SK-N-SH (cell line): Measurements from ENCODE around the gene ZMIZ1. TPM values are rescaled to one million over a fixed set of nuclear protein-coding genes. Genes with fewer than 3 reads are reported as not detected.

Source experiments
- CTCF ChIA-PET: fragments of 300-600, 350-600 bp; formaldehyde crosslinking; extraction: SDS; loops from one replicate; lab custom pipeline; 2021; lab: Yijun Ruan, JAX
- POLR2A ChIA-PET: fragments of 350-600 bp; sonication (Branson Sonifier 250); formaldehyde crosslinking; extraction: SDS; loops from one replicate; lab custom pipeline; 2020; ENCODE audit warnings: antibody characterized with exemption, inconsistent platforms; lab: Yijun Ruan, JAX
- DNase-seq: peaks from one replicate; pipeline ENCODE4 v3.0.0; 2012
- H2AFZ ChIP-seq: fragments of 200-600 bp; sonication (generic); 2 replicates; pipeline ENCODE4 v1.8.1; 2016; ENCODE audit warnings: antibody characterized with exemption, mild to moderate bottlenecking, low read depth
- H3F3A ChIP-seq: fragments of 200-600 bp; sonication (generic); replicated peaks from 2 replicates; pipeline ENCODE3; 2016; ENCODE audit warnings: antibody characterized with exemption, mild to moderate bottlenecking; ENCODE audit not compliant: insufficient read depth
- H3K27ac ChIP-seq, 2 experiments: fragments of 200-500 bp in 1 of 2; fragments of 200-600 bp in 1 of 2; sonication (Bioruptor generic) in 1 of 2; sonication (generic), shearing (Covaris generic) in 1 of 2; 2 replicates each; pipeline versions ENCODE4 v1.5.1 to v1.6.1; 2014 to 2016; ENCODE audit warnings: low read depth in 2 of 2, inconsistent platforms in 1 of 2, low read length in 1 of 2, mild to moderate bottlenecking in 1 of 2, mixed read lengths in 1 of 2
- H3K27me3 ChIP-seq: fragments of 200-600 bp; sonication (generic), shearing (Covaris generic); 2 replicates; pipeline ENCODE4 v1.6.1; 2016; ENCODE audit warnings: mixed run types; ENCODE audit not compliant: insufficient read depth
- H3K36me3 ChIP-seq, 2 experiments: fragments of 200-500 bp in 1 of 2; fragments of 200-600 bp in 1 of 2; sonication (Bioruptor generic) in 1 of 2; sonication (generic) in 1 of 2; replicated peaks in 1 of 2; 2 replicates each; pipeline versions ENCODE3 to v1.5.1; 2014 to 2016; ENCODE audit warnings: low read length in 1 of 2, mild to moderate bottlenecking in 1 of 2; ENCODE audit not compliant: insufficient read depth in 2 of 2, control insufficient read depth in 1 of 2
- H3K4me1 ChIP-seq, 2 experiments: fragments of 200-500 bp in 1 of 2; fragments of 200-600 bp in 1 of 2; sonication (Bioruptor generic) in 1 of 2; sonication (generic), shearing (Covaris generic) in 1 of 2; 2 replicates each; pipeline versions ENCODE4 v1.5.1 to v1.6.1; 2014 to 2016; ENCODE audit warnings: low read depth in 1 of 2, low read length in 1 of 2, mixed run types in 1 of 2; ENCODE audit not compliant: insufficient read depth in 2 of 2, control insufficient read depth in 1 of 2
- H3K4me2 ChIP-seq: fragments of 200-600 bp; sonication (generic), shearing (Covaris generic); 2 replicates; pipeline ENCODE4 v1.6.1; 2017; ENCODE audit warnings: mixed run types
- H3K4me3 ChIP-seq, 2 experiments: fragments of 200-500 bp in 1 of 2; fragments of 200-600 bp in 1 of 2; sonication (Bioruptor generic) in 1 of 2; sonication (generic), shearing (Covaris generic) in 1 of 2; 2 replicates each; pipeline versions ENCODE4 v1.5.1 to v1.8.1; 2014 to 2016; ENCODE audit warnings: low read depth in 2 of 2, inconsistent platforms in 1 of 2, low read length in 1 of 2, mild to moderate bottlenecking in 1 of 2, mixed read lengths in 1 of 2, moderate library complexity in 1 of 2
- H3K79me2 ChIP-seq: fragments of 200-600 bp; sonication (generic); 2 replicates; pipeline ENCODE4 v1.8.1; 2017; ENCODE audit warnings: mild to moderate bottlenecking; ENCODE audit not compliant: insufficient read depth
- H3K9ac ChIP-seq: fragments of 200-600 bp; sonication (generic); 2 replicates; pipeline ENCODE4 v1.6.1; 2017; ENCODE audit warnings: mixed run types
- H3K9me2 ChIP-seq: fragments of 200-600 bp; sonication (generic); 2 replicates; pipeline ENCODE4 v1.6.1; 2017; ENCODE audit warnings: mixed run types
- H3K9me3 ChIP-seq: fragments of 200-600 bp; sonication (generic); 2 replicates; pipeline ENCODE4 v1.6.1; 2017; ENCODE audit warnings: mixed run types, mild to moderate bottlenecking, moderate library complexity
- H4K20me1 ChIP-seq: fragments of 200-600 bp; sonication (generic); 2 replicates; pipeline ENCODE4 v1.6.1; 2017; ENCODE audit warnings: mild to moderate bottlenecking, mixed run types; ENCODE audit not compliant: insufficient read depth
- CHD2 ChIP-seq: fragments of 150-350 bp; IDR thresholded peaks from 2 replicates; pipeline ENCODE4 v1.6.1; 2018; ENCODE audit warnings: low read length; ENCODE audit not compliant: partially characterized antibody
- ELF1 ChIP-seq: IDR thresholded peaks from 2 replicates; pipeline ENCODE4 v1.4.0; 2012
- EP300 ChIP-seq, 2 experiments: IDR thresholded peaks; 2 replicates each; pipeline versions ENCODE4 v1.4.0 to v1.6.1; 2012; ENCODE audit warnings: borderline replicate concordance in 1 of 2, low read depth in 1 of 2, low read length in 1 of 2
- FOSL2 ChIP-seq: IDR thresholded peaks from 2 replicates; pipeline ENCODE4 v1.4.0; 2012; ENCODE audit warnings: low read depth, mild to moderate bottlenecking, moderate library complexity, borderline replicate concordance
- FOXJ3 ChIP-seq: sonication (generic); formaldehyde crosslinking; IDR thresholded peaks from 2 replicates; pipeline ENCODE4 v1.5.1; 2020; ENCODE audit warnings: mild to moderate bottlenecking, missing genetic modification reagents
- FOXM1 ChIP-seq: IDR thresholded peaks from 2 replicates; pipeline ENCODE4 v1.4.0; 2012; ENCODE audit warnings: low read depth, mild to moderate bottlenecking
- MEF2A ChIP-seq: IDR thresholded peaks from 2 replicates; pipeline ENCODE4 v1.4.0; 2012; ENCODE audit warnings: low read depth, borderline replicate concordance
- MXI1 ChIP-seq: IDR thresholded peaks from 2 replicates; pipeline ENCODE4 v1.6.1; 2012; ENCODE audit warnings: mild to moderate bottlenecking, low read depth, low read length, improper control_type of control experiment
- NRF1 ChIP-seq: IDR thresholded peaks from 2 replicates; pipeline ENCODE4 v1.6.1; 2012; ENCODE audit warnings: low read depth, mild to moderate bottlenecking, low read length
- RAD21 ChIP-seq: IDR thresholded peaks from 2 replicates; pipeline ENCODE4 v1.6.1; 2012; ENCODE audit warnings: mild to moderate bottlenecking, low read length
- RCOR1 ChIP-seq: fragments of 150-350 bp; IDR thresholded peaks from 2 replicates; pipeline ENCODE4 v1.6.1; 2017; ENCODE audit warnings: antibody characterized with exemption, low read length
- WGBS: methylation state at CpG from one replicate; pipeline ENCODE4 v1.1.6; 2017; ENCODE audit warnings: low lambda C conversion rate; 5-methylcytosine and 5-hydroxymethylcytosine counted together
- polyA plus RNA-seq, 3 experiments: library from polyadenylated mRNA; depleted of rRNA; stranded (reverse); fragments of >200 nt; gene quantifications; 2 replicates each; pipeline ENCODE4 v1.2.3, GENCODE V29; 2012
- TF ChIP-seq, protein P1 (sequence below): IDR thresholded peaks from 2 replicates; pipeline ENCODE4 v1.6.1; 2012; ENCODE audit warnings: mild to moderate bottlenecking, low read depth, low read length, moderate library complexity

The ZMIZ1 gene
- polyA plus RNA-seq, 1 of the 3 experiments (the other 2 are of a cell fraction) = 23.5 TPM

DNA sequence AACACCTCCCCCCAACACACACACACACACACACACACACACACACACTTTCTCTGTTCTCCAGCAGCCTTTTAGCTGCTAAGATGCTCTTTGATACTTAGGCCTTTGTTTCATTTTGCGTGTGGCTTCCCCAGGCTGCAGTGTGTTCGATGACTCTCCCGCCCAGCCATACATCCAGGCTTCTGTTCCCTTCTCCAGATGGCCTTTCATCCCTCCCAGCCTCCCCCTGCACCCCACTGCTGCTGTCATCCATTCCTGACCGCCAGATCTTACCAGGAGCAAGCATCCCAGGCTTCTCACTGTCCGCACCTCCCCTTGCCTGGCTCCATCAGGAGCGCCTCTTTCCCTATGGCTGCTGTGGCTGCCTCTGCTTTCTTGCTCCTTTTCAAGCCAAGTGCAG lies 200.7 kb downstream of the ZMIZ1 start (continued):
- TF ChIP-seq FOXJ3 (CRISPR knock-in tag) (no peak), MEF2A (no peak), NRF1 (no peak), ELF1 (no peak), FOXM1 (no peak)
- TF ChIP-seq, protein P1, sequence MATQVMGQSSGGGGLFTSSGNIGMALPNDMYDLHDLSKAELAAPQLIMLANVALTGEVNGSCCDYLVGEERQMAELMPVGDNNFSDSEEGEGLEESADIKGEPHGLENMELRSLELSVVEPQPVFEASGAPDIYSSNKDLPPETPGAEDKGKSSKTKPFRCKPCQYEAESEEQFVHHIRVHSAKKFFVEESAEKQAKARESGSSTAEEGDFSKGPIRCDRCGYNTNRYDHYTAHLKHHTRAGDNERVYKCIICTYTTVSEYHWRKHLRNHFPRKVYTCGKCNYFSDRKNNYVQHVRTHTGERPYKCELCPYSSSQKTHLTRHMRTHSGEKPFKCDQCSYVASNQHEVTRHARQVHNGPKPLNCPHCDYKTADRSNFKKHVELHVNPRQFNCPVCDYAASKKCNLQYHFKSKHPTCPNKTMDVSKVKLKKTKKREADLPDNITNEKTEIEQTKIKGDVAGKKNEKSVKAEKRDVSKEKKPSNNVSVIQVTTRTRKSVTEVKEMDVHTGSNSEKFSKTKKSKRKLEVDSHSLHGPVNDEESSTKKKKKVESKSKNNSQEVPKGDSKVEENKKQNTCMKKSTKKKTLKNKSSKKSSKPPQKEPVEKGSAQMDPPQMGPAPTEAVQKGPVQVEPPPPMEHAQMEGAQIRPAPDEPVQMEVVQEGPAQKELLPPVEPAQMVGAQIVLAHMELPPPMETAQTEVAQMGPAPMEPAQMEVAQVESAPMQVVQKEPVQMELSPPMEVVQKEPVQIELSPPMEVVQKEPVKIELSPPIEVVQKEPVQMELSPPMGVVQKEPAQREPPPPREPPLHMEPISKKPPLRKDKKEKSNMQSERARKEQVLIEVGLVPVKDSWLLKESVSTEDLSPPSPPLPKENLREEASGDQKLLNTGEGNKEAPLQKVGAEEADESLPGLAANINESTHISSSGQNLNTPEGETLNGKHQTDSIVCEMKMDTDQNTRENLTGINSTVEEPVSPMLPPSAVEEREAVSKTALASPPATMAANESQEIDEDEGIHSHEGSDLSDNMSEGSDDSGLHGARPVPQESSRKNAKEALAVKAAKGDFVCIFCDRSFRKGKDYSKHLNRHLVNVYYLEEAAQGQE = no peak

GRCh38 chr10:79269969-79270368 lies 201.2 kb downstream of the ZMIZ1 start:
- no peak for TF ChIP-seq FOSL2
- peak; percentile 37; the same call in 1 of the 2 replicates for TF ChIP-seq RCOR1
- peak; percentile 2; the same call in 1 of the 2 replicates for TF ChIP-seq RAD21
- 0 out of 2 replicates have a peak, but pooled peaks have one; percentile 4 for TF ChIP-seq MXI1
- TF ChIP-seq EP300 (IDR thresholded peaks at IDR 0.05; ENCODE audit: borderline replicate concordance in 1 of 2, low read depth in 1 of 2, low read length in 1 of 2) = peak in 1 of 2 experiments; percentile 74; a peak in 2 of 4 replicates
- peak; percentile 11 for TF ChIP-seq CHD2
- TF ChIP-seq FOXM1 = no peak
- TF ChIP-seq, all 33 proteins: peak for 5
- POLR2A ChIA-PET = interaction anchor here (0.6 to 3.9 kb wide), 11 partner anchors 9 to 142 kb away, joined by 3 to 37 read pairs (median 9); no protein-coding TSS in a partner anchor
- Histone ChIP-seq H2AFZ (no peak overlapping the region), H3K79me2 (peaks cover 79% of the 10 kb centered on the region), H4K20me1 (peaks cover 38% of the 10 kb centered on the region), H3K4me1 (peaks cover 48 to 98% of the 10 kb centered on the region in 2 experiments), H3F3A (peaks cover 29% of the 10 kb centered on the region), H3K27me3 (no peaks in the 10 kb centered on the region), H3K9me2 (no peaks in the 10 kb centered on the region), H3K9me3 (no peaks in the 10 kb centered on the region), H3K27ac (peak overlapping the region; percentile 97 to 99; a peak in 3 of 4 replicates), H3K4me2 (no peak overlapping the region), H3K9ac (no peak overlapping the region), H3K4me3 (no peak overlapping the region), H3K36me3 (peaks cover 4% of the 10 kb centered on the region in 2 experiments)
- peak; percentile 65 for DNase-seq
- 62% methylated on average over 6 of the region's 7 CpGs for WGBS
- CTCF ChIA-PET = interaction anchor here (0.7 to 2.0 kb wide), 13 partner anchors 9 to 77 kb away, joined by 3 to 11 read pairs (median 4); partner anchors contain the start of gene PPIF
